ENCODE data around the gene SVIL.

DNA sequence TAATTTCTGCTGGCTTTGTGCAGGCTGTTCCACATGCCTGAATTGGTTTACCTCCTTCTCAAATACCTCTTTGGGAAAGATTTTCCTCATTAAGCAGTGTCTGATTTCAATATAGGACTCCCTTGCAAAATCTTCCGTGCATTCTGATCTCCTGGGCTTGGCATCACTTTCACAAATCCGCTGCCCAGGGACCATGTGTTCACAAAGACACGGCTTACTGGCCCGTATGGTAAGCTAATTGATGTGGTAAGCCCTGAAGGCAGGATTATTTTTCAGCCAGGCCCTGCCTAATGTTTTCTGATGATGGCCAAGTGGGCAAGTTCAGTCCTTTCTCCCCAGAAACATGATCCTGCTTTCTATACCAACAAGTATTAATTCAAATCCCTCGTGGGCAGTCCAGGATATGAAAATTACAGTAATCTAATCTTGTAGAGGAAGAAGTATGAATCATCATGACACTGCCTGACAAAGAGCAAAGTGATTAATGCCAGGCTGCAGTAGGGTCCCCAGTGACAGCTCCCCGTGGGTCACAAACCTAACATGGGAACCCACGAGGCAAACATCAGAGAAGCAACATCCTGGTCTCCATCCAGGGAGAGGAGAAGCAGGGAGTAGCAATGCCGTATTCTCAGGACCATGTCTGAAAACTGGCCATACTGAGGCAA is 11.6 kb upstream of the SVIL start:
- TF ChIP-seq, protein P1, sequence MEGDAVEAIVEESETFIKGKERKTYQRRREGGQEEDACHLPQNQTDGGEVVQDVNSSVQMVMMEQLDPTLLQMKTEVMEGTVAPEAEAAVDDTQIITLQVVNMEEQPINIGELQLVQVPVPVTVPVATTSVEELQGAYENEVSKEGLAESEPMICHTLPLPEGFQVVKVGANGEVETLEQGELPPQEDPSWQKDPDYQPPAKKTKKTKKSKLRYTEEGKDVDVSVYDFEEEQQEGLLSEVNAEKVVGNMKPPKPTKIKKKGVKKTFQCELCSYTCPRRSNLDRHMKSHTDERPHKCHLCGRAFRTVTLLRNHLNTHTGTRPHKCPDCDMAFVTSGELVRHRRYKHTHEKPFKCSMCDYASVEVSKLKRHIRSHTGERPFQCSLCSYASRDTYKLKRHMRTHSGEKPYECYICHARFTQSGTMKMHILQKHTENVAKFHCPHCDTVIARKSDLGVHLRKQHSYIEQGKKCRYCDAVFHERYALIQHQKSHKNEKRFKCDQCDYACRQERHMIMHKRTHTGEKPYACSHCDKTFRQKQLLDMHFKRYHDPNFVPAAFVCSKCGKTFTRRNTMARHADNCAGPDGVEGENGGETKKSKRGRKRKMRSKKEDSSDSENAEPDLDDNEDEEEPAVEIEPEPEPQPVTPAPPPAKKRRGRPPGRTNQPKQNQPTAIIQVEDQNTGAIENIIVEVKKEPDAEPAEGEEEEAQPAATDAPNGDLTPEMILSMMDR (IDR thresholded peaks at IDR 0.05): no peak
- TF ChIP-seq POLR2A (IDR thresholded peaks at IDR 0.05; ENCODE audit: low read depth) (no peak), POLR2AphosphoS5 (IDR thresholded peaks at IDR 0.05) (peak; percentile 30 to 38)

Measured in esophagus muscularis mucosa (tissue), 3 donors.